ENCODE measurements around the gene LSP1. TPM values are rescaled to one million over a fixed set of nuclear protein-coding genes. Genes with fewer than 3 reads are reported as not detected.

The LSP1 gene
- total and polyA plus RNA-seq, 2 of the 8 experiments (the other 6 are each of a cell fraction or from before 2014, with no cell fraction given) = 0.03 TPM; not detected in 1

DNA sequence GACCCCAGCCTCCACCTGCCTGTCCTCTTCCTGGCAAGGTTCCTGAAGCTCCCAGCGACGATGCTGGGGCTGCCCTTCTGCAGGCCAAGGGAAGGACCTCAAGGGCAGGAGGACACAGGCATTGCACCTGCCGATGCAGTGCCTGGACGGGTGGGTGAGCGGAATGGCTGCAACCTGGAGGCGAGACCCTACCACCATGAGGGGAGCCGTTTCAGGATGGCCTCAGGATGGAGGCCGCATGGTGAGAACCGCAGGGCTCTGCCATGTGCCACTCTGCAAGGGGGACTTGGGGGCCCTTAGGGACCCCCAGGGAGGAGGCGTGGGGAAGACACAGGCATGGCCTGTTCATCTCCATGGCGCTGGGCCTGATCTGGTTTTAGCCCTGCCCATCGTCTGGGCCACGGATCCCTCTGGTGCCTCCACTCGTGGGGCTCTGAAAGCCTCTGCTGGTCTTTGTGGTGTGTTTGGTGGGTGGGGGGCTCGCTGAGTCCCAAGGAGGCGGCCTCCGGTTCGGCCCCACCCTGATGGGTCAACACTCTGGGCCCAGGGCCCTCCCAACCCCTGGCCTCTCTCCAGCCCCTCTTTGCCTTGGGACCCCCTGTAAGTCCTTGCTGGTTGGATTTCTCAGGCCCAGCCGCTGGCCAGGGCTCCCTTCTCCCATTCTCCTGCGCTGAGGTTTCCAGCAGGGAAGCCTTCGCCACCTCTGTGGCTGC, 1.3 kb upstream of the LSP1 start:
- Histone ChIP-seq H3K27me3 (replicated peaks in 1 of 4; ENCODE audit: control insufficient read depth in 3 of 4, extremely low read depth in 1 of 4, insufficient read depth in 3 of 4, low read length in 3 of 4) (no peaks in the 10 kb centered on the region), H2BK20ac (ENCODE audit: low read length) (no peak overlapping the region), H3K4me2 (ENCODE audit: insufficient read depth in 1 of 2, low read depth in 2 of 2, low read length in 2 of 2) (no peak overlapping the region), H3K79me2 (ENCODE audit: control insufficient read depth in 1 of 2, insufficient read depth in 2 of 2, low read length in 2 of 2) (no peaks in the 10 kb centered on the region), H4K91ac (replicated peaks; ENCODE audit: insufficient read length, low read length) (no peak overlapping the region), H2AFZ (ENCODE audit: low read length) (no peak overlapping the region), H4K8ac (ENCODE audit: extremely low read depth, insufficient read depth, low read length) (no peak overlapping the region), H4K5ac (ENCODE audit: insufficient read length, low read depth, low read length) (no peak overlapping the region), H2BK12ac (ENCODE audit: low read depth, low read length) (no peak overlapping the region), H3K23me2 (ENCODE audit: low read depth, low read length) (no peaks in the 10 kb centered on the region), H3K79me1 (ENCODE audit: low read depth, low read length) (no peaks in the 10 kb centered on the region), H2BK120ac (replicated peaks; ENCODE audit: low read depth, low read length) (no peak overlapping the region), H2BK15ac (ENCODE audit: low read length) (no peak overlapping the region), H3K56ac (replicated peaks; ENCODE audit: insufficient read length, low read depth, low read length) (no peak overlapping the region), H3K4me1 (replicated peaks in 1 of 4; ENCODE audit: control insufficient read depth in 3 of 4, insufficient read depth in 4 of 4, low read length in 3 of 4) (no peaks in the 10 kb centered on the region), H3K4ac (replicated peaks; ENCODE audit: insufficient read length, low read depth, low read length) (no peak overlapping the region), H2BK5ac (ENCODE audit: low read depth, low read length) (no peak overlapping the region), H3K9me3 (ENCODE audit: insufficient read depth in 2 of 2, low read depth in 1 of 2, low read length in 1 of 2) (no peaks in the 10 kb centered on the region), H3K4me3 (ENCODE audit: extremely low read depth in 1 of 4, insufficient read depth in 2 of 4, low read depth in 3 of 4, low read length in 4 of 4) (no peak overlapping the region), H3K36me3 (ENCODE audit: control insufficient read depth in 2 of 4, insufficient read depth in 4 of 4, low read length in 3 of 4) (no peaks in the 10 kb centered on the region), H3K23ac (ENCODE audit: insufficient read length) (no peak overlapping the region), H3K27ac (ENCODE audit: low read depth, low read length) (no peak overlapping the region), H4K20me1 (replicated peaks in 1 of 2; ENCODE audit: control insufficient read depth in 1 of 2, insufficient read depth in 2 of 2, low read length in 2 of 2) (no peaks in the 10 kb centered on the region), H2AK5ac (ENCODE audit: low read depth, low read length) (no peak overlapping the region), H3K9ac (replicated peaks in 1 of 4; ENCODE audit: extremely low read depth in 1 of 4, low read depth in 3 of 4, low read length in 3 of 4) (no peak overlapping the region), H3K18ac (ENCODE audit: extremely low read depth, low read length) (no peak overlapping the region), H3K14ac (ENCODE audit: insufficient read length) (no peak overlapping the region)
- FAIRE-seq (no peak), DNase-seq (ENCODE audit: low read depth in 1 of 2, low spot score in 2 of 2) (no peak)
- ChIA-PET POLR2A (ENCODE audit: partially characterized antibody) (no interaction called here), CTCF (ENCODE audit: partially characterized antibody) (interaction anchor here (0.9 to 15.7 kb wide), 10 partner anchors 14 to 302 kb away, joined by 3 to 232 read pairs (median 10); no protein-coding TSS in a partner anchor)
- 89% methylated on average over 17 of the region's 21 CpGs; no CpG with 5 or more reads in 1 of the 2 experiments for WGBS, 2 experiments (ENCODE audit: extremely low coverage in 1 of 2, insufficient coverage in 1 of 2, insufficient read length in 1 of 2, insufficient replicate concordance in 2 of 2, low coverage in 1 of 2, low lambda C conversion rate in 2 of 2, missing lambda C conversion rate in 1 of 2)
- no peak for TF ChIP-seq CBX5 (IDR thresholded peaks at IDR 0.05; ENCODE audit: low read depth, low read length)
- TF ChIP-seq, protein P1, sequence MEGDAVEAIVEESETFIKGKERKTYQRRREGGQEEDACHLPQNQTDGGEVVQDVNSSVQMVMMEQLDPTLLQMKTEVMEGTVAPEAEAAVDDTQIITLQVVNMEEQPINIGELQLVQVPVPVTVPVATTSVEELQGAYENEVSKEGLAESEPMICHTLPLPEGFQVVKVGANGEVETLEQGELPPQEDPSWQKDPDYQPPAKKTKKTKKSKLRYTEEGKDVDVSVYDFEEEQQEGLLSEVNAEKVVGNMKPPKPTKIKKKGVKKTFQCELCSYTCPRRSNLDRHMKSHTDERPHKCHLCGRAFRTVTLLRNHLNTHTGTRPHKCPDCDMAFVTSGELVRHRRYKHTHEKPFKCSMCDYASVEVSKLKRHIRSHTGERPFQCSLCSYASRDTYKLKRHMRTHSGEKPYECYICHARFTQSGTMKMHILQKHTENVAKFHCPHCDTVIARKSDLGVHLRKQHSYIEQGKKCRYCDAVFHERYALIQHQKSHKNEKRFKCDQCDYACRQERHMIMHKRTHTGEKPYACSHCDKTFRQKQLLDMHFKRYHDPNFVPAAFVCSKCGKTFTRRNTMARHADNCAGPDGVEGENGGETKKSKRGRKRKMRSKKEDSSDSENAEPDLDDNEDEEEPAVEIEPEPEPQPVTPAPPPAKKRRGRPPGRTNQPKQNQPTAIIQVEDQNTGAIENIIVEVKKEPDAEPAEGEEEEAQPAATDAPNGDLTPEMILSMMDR (IDR thresholded peaks at IDR 0.05; ENCODE audit: control extremely low read depth in 1 of 3, insufficient read depth in 1 of 3, low read depth in 1 of 3, low read length in 3 of 3) = no peak

All from H1 (cell line).